OCI-LY3 (cell line): ENCODE results near the gene SLC12A5.

Experiments used
- EZH2phosphoT487 ChIP-seq: fragments of 200-600 bp; shearing (Covaris generic); IDR thresholded peaks from 2 replicates; pipeline ENCODE4 v1.6.1; 2018; ENCODE audit warnings: antibody characterized with exemption, mixed run types, low read depth
- TF ChIP-seq, protein P1 (sequence below): fragments of 200-600, 300-600 bp; sonication (generic); IDR thresholded peaks from 2 replicates; pipeline ENCODE4 v1.5.1; 2014; ENCODE audit warnings: antibody characterized with exemption, low read length, low read depth

DNA sequence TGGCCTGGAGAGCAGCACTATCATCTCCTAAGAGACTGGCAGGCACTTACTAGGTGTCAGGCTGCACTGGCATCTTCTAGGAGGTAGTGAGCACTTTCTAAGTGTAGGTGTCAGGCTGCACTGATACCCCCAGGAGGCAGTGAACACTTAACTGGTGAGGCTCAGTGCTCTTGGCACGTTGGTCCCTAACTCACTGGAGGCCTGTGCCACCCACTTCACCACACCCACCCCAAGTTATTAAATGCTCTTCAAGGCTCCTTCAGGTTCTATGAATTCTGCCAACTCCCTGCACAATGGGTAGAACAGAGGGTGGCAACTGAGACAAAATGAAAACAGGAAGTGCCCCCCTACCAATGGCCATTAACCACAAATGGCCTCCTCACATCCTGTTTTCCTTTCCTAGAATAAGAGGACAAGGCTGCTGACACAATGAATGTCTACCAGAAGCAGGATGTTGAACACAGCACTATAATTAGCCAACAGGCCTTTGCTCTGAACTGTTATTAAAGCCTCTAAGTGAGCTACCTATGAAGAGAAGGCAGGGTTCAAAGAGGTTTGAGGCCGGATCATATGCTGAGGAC is 31.4 kb downstream of the SLC12A5 start:
- TF ChIP-seq, protein P1, sequence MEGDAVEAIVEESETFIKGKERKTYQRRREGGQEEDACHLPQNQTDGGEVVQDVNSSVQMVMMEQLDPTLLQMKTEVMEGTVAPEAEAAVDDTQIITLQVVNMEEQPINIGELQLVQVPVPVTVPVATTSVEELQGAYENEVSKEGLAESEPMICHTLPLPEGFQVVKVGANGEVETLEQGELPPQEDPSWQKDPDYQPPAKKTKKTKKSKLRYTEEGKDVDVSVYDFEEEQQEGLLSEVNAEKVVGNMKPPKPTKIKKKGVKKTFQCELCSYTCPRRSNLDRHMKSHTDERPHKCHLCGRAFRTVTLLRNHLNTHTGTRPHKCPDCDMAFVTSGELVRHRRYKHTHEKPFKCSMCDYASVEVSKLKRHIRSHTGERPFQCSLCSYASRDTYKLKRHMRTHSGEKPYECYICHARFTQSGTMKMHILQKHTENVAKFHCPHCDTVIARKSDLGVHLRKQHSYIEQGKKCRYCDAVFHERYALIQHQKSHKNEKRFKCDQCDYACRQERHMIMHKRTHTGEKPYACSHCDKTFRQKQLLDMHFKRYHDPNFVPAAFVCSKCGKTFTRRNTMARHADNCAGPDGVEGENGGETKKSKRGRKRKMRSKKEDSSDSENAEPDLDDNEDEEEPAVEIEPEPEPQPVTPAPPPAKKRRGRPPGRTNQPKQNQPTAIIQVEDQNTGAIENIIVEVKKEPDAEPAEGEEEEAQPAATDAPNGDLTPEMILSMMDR, result no peak
- TF ChIP-seq EZH2phosphoT487, result no peak
